GM21717 (cell line): ENCODE results near the gene HIVEP1.

Experiments
- ATAC-seq: cut with Tn5 transposase; IDR thresholded peaks from one replicate; pipeline ENCODE4 v1.9.1; 2021; ENCODE audit warnings: mild to moderate bottlenecking, moderate library complexity; ENCODE audit not compliant: unreplicated experiment

Gene HIVEP1

GRCh38 chr6:11992086-11992485 lies 20.0 kb upstream of the HIVEP1 start:
- ATAC-seq: no peak

GRCh38 chr6:11994875-11995461 lies 17.1 kb upstream of the HIVEP1 start:
- ATAC-seq: no peak

GRCh38 chr6:11996751-11997150 lies 15.4 kb upstream of the HIVEP1 start:
- ATAC-seq: no peak

- no peak for ATAC-seq
These were observed 12.9 kb upstream of the HIVEP1 start for GRCh38 chr6:11999246-11999645.

GRCh38 chr6:12000174-12000573 lies 11.9 kb upstream of the HIVEP1 start:
- ATAC-seq: no peak

GRCh38 chr6:12001004-12001705 lies 11.0 kb upstream of the HIVEP1 start:
- no peak for ATAC-seq

GRCh38 chr6:12001706-12002435 lies 10.2 kb upstream of the HIVEP1 start:
- no peak for ATAC-seq

GRCh38 chr6:12007473-12007872 lies 4.6 kb upstream of the HIVEP1 start:
- ATAC-seq: no peak

GRCh38 chr6:12007887-12008286 lies 4.2 kb upstream of the HIVEP1 start:
- no peak for ATAC-seq

- ATAC-seq: peak; percentile 26
These were observed 3.5 kb upstream of the HIVEP1 start for GRCh38 chr6:12008366-12009179.

GRCh38 chr6:12009180-12009685 lies 2.9 kb upstream of the HIVEP1 start:
- ATAC-seq: no peak

GRCh38 chr6:12009876-12010634 lies 2.1 kb upstream of the HIVEP1 start:
- ATAC-seq: no peak

- peak; percentile 39 for ATAC-seq
These were observed 1.4 kb upstream of the HIVEP1 start for GRCh38 chr6:12010635-12011275.

GRCh38 chr6:12011276-12012037 lies 655 bp upstream of the HIVEP1 start:
- ATAC-seq: peak; percentile 57

GRCh38 chr6:12012558-12013306 lies 620 bp downstream of the HIVEP1 start:
- ATAC-seq: no peak

- no peak for ATAC-seq
These were observed 1.2 kb downstream of the HIVEP1 start for GRCh38 chr6:12013307-12013719.

GRCh38 chr6:12014027-12014872 lies 2.1 kb downstream of the HIVEP1 start:
- no peak for ATAC-seq

GRCh38 chr6:12014873-12015149 lies 2.7 kb downstream of the HIVEP1 start:
- ATAC-seq: no peak
